Muscle of leg (tissue), 16 donors: ENCODE measurements around the gene UTP11. TPM values are rescaled to one million over a fixed set of nuclear protein-coding genes. Genes with fewer than 3 reads are reported as not detected.
"Not testable (repeated sequence)": the region's sequence is repeated elsewhere in the genome, so short reads cannot be mapped to it uniquely, and the experiment has no call there.

Experiments used
- DNase-seq: peaks from one replicate; pipeline ENCODE4 v3.0.0; 2013
- H3K27ac ChIP-seq: one replicate; pipeline ENCODE4 v1.5.1; 2013; ENCODE audit warnings: mild to moderate bottlenecking, low read length, control low read depth
- H3K27me3 ChIP-seq: one replicate; pipeline ENCODE4 v1.6.1; 2013; ENCODE audit warnings: low read length; ENCODE audit not compliant: control insufficient read depth, insufficient read depth
- H3K36me3 ChIP-seq: one replicate; pipeline ENCODE4 v1.6.1; 2013; ENCODE audit warnings: low read length; ENCODE audit not compliant: control insufficient read depth, insufficient read depth
- H3K4me1 ChIP-seq: one replicate; pipeline ENCODE4 v1.6.1; 2013; ENCODE audit warnings: low read length; ENCODE audit not compliant: control insufficient read depth, insufficient read depth
- H3K4me3 ChIP-seq: one replicate; pipeline ENCODE4 v1.5.1; 2013; ENCODE audit warnings: low read length, control low read depth
- H3K9me3 ChIP-seq: replicated peaks from 2 replicates; pipeline ENCODE4 v1.6.1; 2013; ENCODE audit warnings: low read depth, low read length; ENCODE audit not compliant: control insufficient read depth
- WGBS: methylation state at CpG from one replicate; pipeline ENCODE4 v1.1.5; 2013; ENCODE audit warnings: missing lambda C conversion rate; ENCODE audit not compliant: insufficient coverage; 5-methylcytosine and 5-hydroxymethylcytosine counted together
- long read RNA-seq, 11 donors: transcript quantifications; one replicate each; lab custom pipeline, GENCODE V29; 2026
- polyA plus RNA-seq, 8 donors: library from polyadenylated mRNA; unstranded; fragments of 120-200 nt; gene quantifications; one replicate each; pipeline versions ENCODE4 v1.2.1 to v1.2.3, GENCODE V29; 2013; ENCODE audit warnings: inconsistent platforms in 1 of 8, low replicate concordance in 1 of 8; ENCODE audit not compliant: insufficient read length in 8 of 8, insufficient read depth in 1 of 8
- total RNA-seq: library from RNA; stranded (reverse); fragments of 120-200 nt; gene quantifications from one replicate; pipeline ENCODE4 v1.2.4, GENCODE V29; 2013

UTP11 gene
- total RNA-seq: 89.6 TPM
- 100 to 1,000 TPM in 1 of 8 donors, 10 to 100 TPM in 7; 62.1 to 103 (median 90.6) TPM for polyA plus RNA-seq
- long read RNA-seq, donor 1, transcript UTP11-201 (8 exons, 2,019 nt): major isoform, 29 of 30 reads
- long read RNA-seq, donor 1, partial matches to known transcripts: 0 of 30 reads
- long read RNA-seq, donor 1, other reads (novel, unspliced or antisense): 0 of 30 reads
- long read RNA-seq, donor 2, transcript UTP11-201 (8 exons, 2,019 nt): major isoform, 8 of 8 reads
- long read RNA-seq, donor 2, partial matches to known transcripts: 0 of 8 reads
- long read RNA-seq, donor 2, other reads (novel, unspliced or antisense): 0 of 8 reads
- long read RNA-seq, donor 3, transcript UTP11-201 (8 exons, 2,019 nt): major isoform, 64 of 64 reads
- long read RNA-seq, donor 3, partial matches to known transcripts: 0 of 64 reads
- long read RNA-seq, donor 3, other reads (novel, unspliced or antisense): 0 of 64 reads
- long read RNA-seq, donor 4, transcript UTP11-201 (8 exons, 2,019 nt): major isoform, 30 of 40 reads
- long read RNA-seq, donor 4, partial matches to known transcripts: 9 of 40 reads
- long read RNA-seq, donor 4, other reads (novel, unspliced or antisense): 0 of 40 reads
- long read RNA-seq, donor 5, transcript UTP11-201 (8 exons, 2,019 nt): major isoform, 110 of 158 reads
- long read RNA-seq, donor 5, transcript UTP11-204 (6 exons, 1,895 nt): minor isoform, 5 of 158 reads
- long read RNA-seq, donor 5, partial matches to known transcripts: 41 of 158 reads
- long read RNA-seq, donor 5, other reads (novel, unspliced or antisense): 0 of 158 reads
- long read RNA-seq, donor 6, transcript UTP11-201 (8 exons, 2,019 nt): major isoform, 98 of 120 reads
- long read RNA-seq, donor 6, partial matches to known transcripts: 15 of 120 reads
- long read RNA-seq, donor 6, other reads (novel, unspliced or antisense): 5 of 120 reads
- long read RNA-seq, donor 7, transcript UTP11-201 (8 exons, 2,019 nt): major isoform, 60 of 92 reads
- long read RNA-seq, donor 7, partial matches to known transcripts: 30 of 92 reads
- long read RNA-seq, donor 7, other reads (novel, unspliced or antisense): 0 of 92 reads
- long read RNA-seq, donor 8, transcript UTP11-201 (8 exons, 2,019 nt): major isoform, 40 of 52 reads
- long read RNA-seq, donor 8, partial matches to known transcripts: 11 of 52 reads
- long read RNA-seq, donor 8, other reads (novel, unspliced or antisense): 0 of 52 reads
- long read RNA-seq, donor 9, transcript UTP11-201 (8 exons, 2,019 nt): major isoform, 39 of 48 reads
- long read RNA-seq, donor 9, partial matches to known transcripts: 6 of 48 reads
- long read RNA-seq, donor 9, other reads (novel, unspliced or antisense): 0 of 48 reads
- long read RNA-seq, donor 10, transcript UTP11-201 (8 exons, 2,019 nt): major isoform, 79 of 126 reads
- long read RNA-seq, donor 10, transcript UTP11-204 (6 exons, 1,895 nt): minor isoform, 7 of 126 reads
- long read RNA-seq, donor 10, partial matches to known transcripts: 38 of 126 reads
- long read RNA-seq, donor 10, other reads (novel, unspliced or antisense): 0 of 126 reads
- long read RNA-seq, donor 11, transcript UTP11-201 (8 exons, 2,019 nt): major isoform, 45 of 60 reads
- long read RNA-seq, donor 11, partial matches to known transcripts: 12 of 60 reads
- long read RNA-seq, donor 11, other reads (novel, unspliced or antisense): 0 of 60 reads

GRCh38 chr1:38012363-38013226, at the start of gene UTP11:
TSS of gene UTP11 (plus strand) at chr1:38012734. CDS start at chr1:38012803, 69 bp downstream.
- peak within 1 kb of the TSS; percentile 99 for H3K27ac ChIP-seq
- peaks cover 66% of the 10 kb centered on the region for H3K4me1 ChIP-seq
- H3K9me3 ChIP-seq: no peaks in the 10 kb centered on the region
- H3K27me3 ChIP-seq: no peaks in the 10 kb centered on the region
- H3K4me3 ChIP-seq: peak within 1 kb of the TSS; percentile 78
- peaks cover 31% of the 10 kb centered on the region for H3K36me3 ChIP-seq
- peak; percentile 99 for DNase-seq
- 0% methylated on average over 49 of the region's 49 CpGs for WGBS

GRCh38 chr1:37964106-37964505, 48.4 kb upstream of the UTP11 start:
- not testable (repeated sequence) for H3K4me1 ChIP-seq, H3K27ac ChIP-seq, H3K9me3 ChIP-seq, H3K4me3 ChIP-seq, DNase-seq, H3K27me3 ChIP-seq
- WGBS: 94% methylated on average over 6 of the region's 12 CpGs
- H3K36me3 ChIP-seq: peaks cover 42% of the 10 kb centered on the region

GRCh38 chr1:37965301-37965700, 47.2 kb upstream of the UTP11 start:
- Histone ChIP-seq H3K27ac (no peak overlapping the region), H3K4me3 (no peak overlapping the region), H3K36me3 (peaks cover 39% of the 10 kb centered on the region), H3K27me3 (no peaks in the 10 kb centered on the region), H3K9me3 (no peaks in the 10 kb centered on the region), H3K4me1 (no peaks in the 10 kb centered on the region)
- WGBS: no CpG with 5 or more reads among the region's 4 CpGs
- no peak for DNase-seq

- H3K27me3 ChIP-seq, DNase-seq, H3K9me3 ChIP-seq, H3K4me1 ChIP-seq, H3K27ac ChIP-seq, H3K4me3 ChIP-seq: not testable (repeated sequence)
- peaks cover 42% of the 10 kb centered on the region for H3K36me3 ChIP-seq
- no CpG with 5 or more reads among the region's 5 CpGs for WGBS
These were observed 38.9 kb upstream of the UTP11 start for GRCh38 chr1:37973684-37974083.

- WGBS: 95% methylated on average over 4 of the region's 5 CpGs
- no peak for DNase-seq
- Histone ChIP-seq H3K27me3 (no peaks in the 10 kb centered on the region), H3K36me3 (peaks cover 41% of the 10 kb centered on the region), H3K9me3 (no peaks in the 10 kb centered on the region), H3K4me3 (no peak overlapping the region), H3K27ac (no peak overlapping the region), H3K4me1 (no peaks in the 10 kb centered on the region)
These were observed 38.0 kb upstream of the UTP11 start for GRCh38 chr1:37974567-37974966.

GRCh38 chr1:37975083-37975482, 37.5 kb upstream of the UTP11 start:
- 54% methylated on average over 5 of the region's 6 CpGs for WGBS
- peaks cover 41% of the 10 kb centered on the region for H3K36me3 ChIP-seq
- DNase-seq: not testable (repeated sequence)

GRCh38 chr1:37978541-37978940, 34.0 kb upstream of the UTP11 start:
- Histone ChIP-seq H3K27me3 (no peaks in the 10 kb centered on the region), H3K9me3 (no peaks in the 10 kb centered on the region), H3K36me3 (peaks cover 63% of the 10 kb centered on the region), H3K4me1 (no peaks in the 10 kb centered on the region), H3K4me3 (no peak overlapping the region), H3K27ac (no peak overlapping the region)
- WGBS: 90% methylated on average over 2 of the region's 4 CpGs
- DNase-seq: no peak

More at GRCh38 chr1:37975083-37975482, 37.5 kb upstream of the UTP11 start:
- not testable (repeated sequence) for H3K27me3 ChIP-seq, H3K9me3 ChIP-seq, H3K4me3 ChIP-seq, H3K27ac ChIP-seq, H3K4me1 ChIP-seq

GRCh38 chr1:37983546-37983945, 29.0 kb upstream of the UTP11 start:
- no CpG with 5 or more reads among the region's 2 CpGs for WGBS

More at GRCh38 chr1:37983546-37983945, 29.0 kb upstream of the UTP11 start:
- Histone ChIP-seq H3K27ac (no peak overlapping the region), H3K4me3 (no peak overlapping the region), H3K9me3 (no peaks in the 10 kb centered on the region), H3K27me3 (no peaks in the 10 kb centered on the region), H3K4me1 (no peaks in the 10 kb centered on the region), H3K36me3 (peaks cover 73% of the 10 kb centered on the region)
- DNase-seq: no peak
